ENCODE data around the gene TTLL9.

Gene TTLL9

DNA sequence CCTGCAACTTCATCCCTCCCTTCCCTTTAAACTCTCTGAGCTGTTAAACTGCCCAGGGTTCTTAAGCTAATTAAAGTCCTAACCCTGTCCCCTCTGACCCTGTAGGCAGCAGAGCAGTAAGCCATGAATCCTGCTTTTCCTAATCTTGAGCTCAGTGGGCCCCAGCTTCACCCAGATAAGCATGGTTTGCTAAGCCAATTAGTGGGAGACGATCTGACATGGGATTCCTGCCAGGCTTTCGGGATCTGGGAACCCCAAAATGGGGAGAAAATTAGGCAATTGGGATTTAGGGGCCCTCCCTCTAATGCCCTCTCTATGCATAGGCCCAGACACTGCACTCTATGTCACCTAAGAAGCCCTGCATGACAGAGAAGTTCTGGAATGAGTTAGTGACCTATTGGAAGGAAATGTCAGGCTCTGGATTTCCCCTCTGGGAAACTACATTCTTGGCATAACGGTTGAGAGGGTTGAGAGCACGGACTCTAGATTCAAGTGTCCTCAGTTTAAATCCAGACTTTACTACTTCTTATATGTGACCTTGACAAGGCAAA lies 102.1 kb downstream of the TTLL9 start:
- in situ Hi-C loops (cut with MboI; ENCODE audit: low sequenced_read_pairs): no loop called here

DNA sequence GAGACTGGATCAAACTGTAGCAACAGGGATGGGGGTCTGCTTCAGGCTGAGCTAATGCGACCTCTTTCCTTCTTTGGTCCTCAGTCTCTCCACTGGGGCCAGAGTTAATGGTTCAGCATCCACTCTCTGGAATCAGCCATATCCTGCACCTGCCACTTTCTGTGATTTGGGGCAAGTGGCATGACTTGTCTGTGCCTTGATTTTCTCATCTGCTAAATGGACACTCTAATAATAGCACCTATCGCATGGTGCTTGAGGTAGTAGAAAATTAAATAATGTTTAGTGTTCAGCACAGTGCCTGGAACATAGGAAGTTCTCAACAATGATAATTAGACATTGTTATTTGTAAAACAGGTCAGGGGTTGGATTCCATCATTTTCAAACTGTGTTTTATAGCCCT lies 103.9 kb downstream of the TTLL9 start:
- in situ Hi-C loops (cut with MboI; ENCODE audit: low sequenced_read_pairs): no loop called here

GRCh38 chr20:31974951-31975487 lies 104.6 kb downstream of the TTLL9 start:
- in situ Hi-C loops (cut with MboI; ENCODE audit: low sequenced_read_pairs): no loop called here

GRCh38 chr20:31975874-31976273 lies 105.4 kb downstream of the TTLL9 start:
- in situ Hi-C loops (cut with MboI; ENCODE audit: low sequenced_read_pairs): no loop called here

DNA sequence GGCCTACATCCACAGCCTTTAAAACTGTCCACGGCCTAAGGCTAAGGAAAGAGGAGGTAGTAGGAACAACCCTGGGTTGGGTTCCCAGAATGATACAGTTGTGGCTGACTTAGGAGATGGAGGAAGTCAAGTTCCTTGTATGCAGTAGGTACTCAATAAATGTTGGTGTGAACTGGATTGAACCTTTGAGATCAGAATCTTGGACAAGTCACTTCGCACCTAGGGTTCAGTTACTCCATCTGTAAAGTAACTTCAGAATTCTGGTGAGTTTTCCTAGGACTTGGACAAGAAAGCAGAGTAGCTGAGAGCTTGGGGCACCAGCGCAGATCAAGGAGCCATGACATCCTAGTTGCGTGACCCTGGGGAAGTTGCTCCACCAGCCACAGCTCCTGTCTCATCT lies 106.6 kb downstream of the TTLL9 start:
- in situ Hi-C loops (cut with MboI; ENCODE audit: low sequenced_read_pairs): no loop called here

GRCh38 chr20:31979713-31980426 lies 109.4 kb downstream of the TTLL9 start:
- in situ Hi-C loops (cut with MboI; ENCODE audit: low sequenced_read_pairs): no loop called here

DNA sequence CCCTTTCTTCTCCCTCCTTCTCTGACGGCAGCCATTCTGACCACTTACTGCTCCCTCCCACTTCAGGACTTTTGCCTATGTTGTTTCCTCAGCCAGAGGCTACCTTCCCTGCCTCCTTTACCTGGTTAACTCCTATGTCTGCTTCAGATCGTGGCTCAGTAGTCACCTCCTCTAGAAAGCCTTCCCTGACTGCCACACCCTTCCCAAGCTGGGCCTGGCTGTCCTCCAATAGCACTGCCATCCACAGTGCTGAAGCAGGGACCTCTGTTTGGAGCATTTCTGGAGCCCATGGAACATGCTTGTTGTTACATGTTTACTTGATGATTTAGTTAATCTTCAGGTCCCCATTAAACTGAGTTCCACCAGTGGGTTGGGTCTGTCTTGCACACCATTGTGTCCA lies 111.3 kb downstream of the TTLL9 start:
- in situ Hi-C loops (cut with MboI; ENCODE audit: low sequenced_read_pairs): no loop called here

- in situ Hi-C loops (cut with MboI; ENCODE audit: low sequenced_read_pairs): no loop called here
Observed at GRCh38 chr20:31984981-31985471, 114.6 kb downstream of the TTLL9 start.

GRCh38 chr20:31987744-31988143 lies 117.3 kb downstream of the TTLL9 start:
- in situ Hi-C loops (cut with MboI; ENCODE audit: low sequenced_read_pairs): no loop called here

GRCh38 chr20:31988430-31989015 lies 118.1 kb downstream of the TTLL9 start:
- in situ Hi-C loops (cut with MboI; ENCODE audit: low sequenced_read_pairs): no loop called here

DNA sequence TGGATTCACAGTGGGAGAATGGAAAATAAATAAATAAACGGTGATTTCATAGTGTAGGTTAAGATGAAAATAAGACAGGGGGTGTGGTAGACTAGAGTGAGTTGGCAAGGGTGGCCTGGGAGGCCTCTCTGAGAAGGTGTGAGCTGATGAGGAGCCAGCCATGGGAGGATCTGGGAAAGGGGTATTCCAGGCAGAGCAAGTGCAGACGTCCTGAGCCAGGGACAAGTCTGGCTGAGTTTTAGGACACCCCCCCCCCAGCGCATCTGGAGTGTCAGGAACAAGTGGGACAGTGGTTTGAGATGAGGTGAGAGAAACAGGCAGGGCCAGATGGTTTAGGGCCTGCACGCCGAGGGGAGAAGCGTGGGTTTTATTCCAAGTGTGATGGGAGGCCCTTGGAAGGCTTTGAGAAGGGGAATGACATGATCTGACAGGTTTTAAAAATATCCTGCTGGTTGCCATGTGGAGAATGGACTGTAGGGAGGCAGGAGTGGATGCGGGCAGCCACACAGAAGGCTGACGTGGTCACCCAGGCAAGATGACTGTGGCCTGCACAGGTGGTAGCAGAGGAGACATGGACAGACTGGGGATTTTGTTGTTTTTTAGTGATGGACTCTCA lies 118.7 kb downstream of the TTLL9 start:
- in situ Hi-C loops (cut with MboI; ENCODE audit: low sequenced_read_pairs): no loop called here

GRCh38 chr20:31990641-31991338 lies 120.4 kb downstream of the TTLL9 start:
- in situ Hi-C loops (cut with MboI; ENCODE audit: low sequenced_read_pairs): no loop called here

- in situ Hi-C loops (cut with MboI; ENCODE audit: low sequenced_read_pairs): no loop called here
Observed at GRCh38 chr20:31991339-31991705, 120.9 kb downstream of the TTLL9 start.

GRCh38 chr20:31992086-31992485 lies 121.7 kb downstream of the TTLL9 start:
- in situ Hi-C loops (cut with MboI; ENCODE audit: low sequenced_read_pairs): no loop called here
